PC-9 (cell line): Measurements from ENCODE around the gene GAB2. TPM values are rescaled to one million over a fixed set of nuclear protein-coding genes. Genes with fewer than 3 reads are reported as not detected.

ENCODE experiments used
- BruUV-seq: library from RNA; stranded (reverse); fragments of 400-500 nt; replicated peaks from 2 replicates; lab custom pipeline; 2021; lab: Mats Ljungman, UMichigan
- CTCF ChIA-PET: fragments of 300-600 bp; sonication (Branson Sonifier 250); formaldehyde crosslinking; loops from one replicate; lab custom pipeline; 2022; ENCODE audit warnings: antibody characterized with exemption; lab: Charles Lee
- POLR2A ChIA-PET: fragments of 300-600 bp; sonication (Branson Sonifier 250); formaldehyde crosslinking; loops from one replicate; lab custom pipeline; 2022; ENCODE audit warnings: antibody characterized with exemption; ENCODE audit not compliant: unreplicated experiment; lab: Charles Lee
- DNase-seq, 2 experiments: peaks; one replicate each; pipeline versions ENCODE4 v3.0.0 to v3.0.0-alpha.2; 2015 to 2022; ENCODE audit warnings: mixed read lengths in 1 of 2
- H2AFZ ChIP-seq: fragments of 200-600 bp; sonication (generic); 2 replicates; pipeline ENCODE4 v1.8.1; 2017; ENCODE audit warnings: antibody characterized with exemption
- H3F3A ChIP-seq: fragments of 200-600 bp; sonication (generic); 2 replicates; pipeline ENCODE4 v1.8.1; 2017; ENCODE audit warnings: antibody characterized with exemption, mild to moderate bottlenecking, low read depth; ENCODE audit not compliant: insufficient read depth
- H3K27ac ChIP-seq: fragments of 200-600 bp; sonication (generic); 2 replicates; pipeline ENCODE4 v1.6.1; 2016; ENCODE audit warnings: mixed run types
- H3K27me3 ChIP-seq: fragments of 200-600 bp; sonication (generic); 2 replicates; pipeline ENCODE4 v1.6.1; 2016; ENCODE audit warnings: low read depth, mixed run types; ENCODE audit not compliant: insufficient read depth
- H3K36me3 ChIP-seq: fragments of 200-600 bp; sonication (generic); 2 replicates; pipeline ENCODE4 v1.6.1; 2016; ENCODE audit warnings: low read depth, mixed run types
- H3K4me1 ChIP-seq: fragments of 200-600 bp; sonication (generic); replicated peaks from 2 replicates; pipeline ENCODE4 v1.6.1; 2016; ENCODE audit warnings: mixed run types; ENCODE audit not compliant: insufficient read depth
- H3K4me2 ChIP-seq: fragments of 200-600 bp; sonication (generic); 2 replicates; pipeline ENCODE4 v1.6.1; 2017; ENCODE audit warnings: mixed run types
- H3K4me3 ChIP-seq: fragments of 200-600 bp; sonication (generic); 2 replicates; pipeline ENCODE4 v1.6.1; 2016; ENCODE audit warnings: mixed run types
- H3K79me2 ChIP-seq: fragments of 200-600 bp; sonication (generic); 2 replicates; pipeline ENCODE4 v1.6.1; 2017; ENCODE audit warnings: low read depth, mixed run types
- H3K9me2 ChIP-seq: fragments of 200-600 bp; sonication (generic); 2 replicates; pipeline ENCODE4 v1.8.1; 2017; ENCODE audit warnings: mild to moderate bottlenecking; ENCODE audit not compliant: insufficient read depth
- H3K9me3 ChIP-seq: fragments of 200-600 bp; sonication (generic); 2 replicates; pipeline ENCODE4 v1.8.1; 2016; ENCODE audit warnings: low read depth; ENCODE audit not compliant: insufficient read depth
- H4K20me1 ChIP-seq: fragments of 200-600 bp; sonication (generic); 2 replicates; pipeline ENCODE4 v1.8.1; 2017; ENCODE audit not compliant: insufficient read depth
- CTCF ChIP-seq: fragments of 200-600 bp; sonication (generic); conservative IDR thresholded peaks from 2 replicates; pipeline ENCODE4 v1.6.1; 2017; ENCODE audit warnings: mixed run types, antibody characterized with exemption, mild to moderate bottlenecking, moderate library complexity
- EZH2 ChIP-seq: fragments of 200-600 bp; sonication (generic); IDR thresholded peaks from 2 replicates; pipeline ENCODE4 v1.8.0; 2017; ENCODE audit warnings: antibody characterized with exemption, low read depth
- intact Hi-C: fragments of 100-400 bp; cut with micrococcal nuclease; formaldehyde crosslinking; loops from one replicate; pipeline ENCODE4 v1.10.0; 2022; ENCODE audit not compliant: unreplicated experiment
- total RNA-seq: library from RNA; stranded (reverse); gene quantifications from 2 replicates; pipeline ENCODE4 v1.2.3, GENCODE V29; 2021

GAB2 gene
- total RNA-seq, 1 experiment from 2014 or later: 17.5 TPM

GRCh38 chr11:78205691-78206090, 211.9 kb downstream of the GAB2 start:
- Histone ChIP-seq H3K4me1 (no peaks in the 10 kb centered on the region), H3K9me3 (no peaks in the 10 kb centered on the region), H3K27me3 (no peaks in the 10 kb centered on the region), H3F3A (no peaks in the 10 kb centered on the region), H3K4me3 (no peak overlapping the region), H3K79me2 (no peaks in the 10 kb centered on the region), H3K4me2 (no peak overlapping the region), H4K20me1 (no peaks in the 10 kb centered on the region), H2AFZ (no peak overlapping the region), H3K9me2 (no peaks in the 10 kb centered on the region), H3K27ac (no peak overlapping the region), H3K36me3 (no peaks in the 10 kb centered on the region)
- no TSS peak for BruUV-seq
- intact Hi-C loops: no loop called here
- CTCF ChIA-PET: no interaction called here
- no peak for DNase-seq
- no peak for TF ChIP-seq CTCF
- TF ChIP-seq EZH2: no peak
- POLR2A ChIA-PET: no interaction called here

GRCh38 chr11:78205256-78205655, 212.4 kb downstream of the GAB2 start:
- Histone ChIP-seq H3K4me2 (no peak overlapping the region), H4K20me1 (no peaks in the 10 kb centered on the region), H3K9me3 (no peaks in the 10 kb centered on the region), H3K27ac (no peak overlapping the region), H3K9me2 (no peaks in the 10 kb centered on the region), H2AFZ (no peak overlapping the region), H3K79me2 (no peaks in the 10 kb centered on the region), H3K4me1 (no peaks in the 10 kb centered on the region), H3F3A (no peaks in the 10 kb centered on the region), H3K4me3 (no peak overlapping the region), H3K36me3 (no peaks in the 10 kb centered on the region), H3K27me3 (no peaks in the 10 kb centered on the region)
- no TSS peak for BruUV-seq
- TF ChIP-seq CTCF (no peak), EZH2 (no peak)
- CTCF ChIA-PET: interaction anchor here (0.6 kb wide), 1 partner anchor 86 kb away, joined by 7 read pairs; no protein-coding TSS in a partner anchor
- no peak for DNase-seq
- POLR2A ChIA-PET: no interaction called here
- intact Hi-C loops: no loop called here

- intact Hi-C loops: no loop called here
- Histone ChIP-seq H3K79me2 (no peaks in the 10 kb centered on the region), H3K9me2 (no peaks in the 10 kb centered on the region), H3F3A (no peaks in the 10 kb centered on the region), H2AFZ (no peak overlapping the region), H3K27me3 (no peaks in the 10 kb centered on the region), H4K20me1 (no peaks in the 10 kb centered on the region; the same call in 1 of the 2 replicates), H3K9me3 (no peaks in the 10 kb centered on the region), H3K36me3 (no peaks in the 10 kb centered on the region), H3K4me2 (no peak overlapping the region), H3K4me3 (no peak overlapping the region), H3K4me1 (no peaks in the 10 kb centered on the region), H3K27ac (no peak overlapping the region)
- DNase-seq: no peak
- CTCF ChIA-PET: no interaction called here
- POLR2A ChIA-PET: no interaction called here
- no TSS peak for BruUV-seq
- TF ChIP-seq EZH2 (no peak), CTCF (no peak)
These were observed 214.4 kb downstream of the GAB2 start for GRCh38 chr11:78203184-78203583.
